ENCODE results near the gene SARDH.
A peak's percentile ranks its signal among the peaks of the same experiment; 100 is the strongest.

SARDH gene

GRCh38 chr9:133703591-133704399, 34.4 kb downstream of the SARDH start:
- no peak for DNase-seq (ENCODE audit: low read depth in 2 of 2)
- H3K4me3 ChIP-seq (replicated peaks in 1 of 2; ENCODE audit: low read depth in 2 of 2, low read length in 2 of 2) = no peak overlapping the region
- no peak for TF ChIP-seq CTCF (IDR thresholded peaks at IDR 0.05; ENCODE audit: low read depth, low read length)

GRCh38 chr9:133702798-133703590, 35.2 kb downstream of the SARDH start:
- no peak for DNase-seq (ENCODE audit: low read depth in 2 of 2)
- H3K4me3 ChIP-seq (replicated peaks in 1 of 2; ENCODE audit: low read depth in 2 of 2, low read length in 2 of 2) = peak overlapping the region in 1 of 2 donors; percentile 4

GRCh38 chr9:133701981-133702797, 36.0 kb downstream of the SARDH start:
- peak in 1 of 2 donors; percentile 79 for DNase-seq (ENCODE audit: low read depth in 2 of 2)
- peak overlapping the region in 1 of 2 donors; percentile 4 for H3K4me3 ChIP-seq (replicated peaks in 1 of 2; ENCODE audit: low read depth in 2 of 2, low read length in 2 of 2)
- no peak for TF ChIP-seq CTCF (IDR thresholded peaks at IDR 0.05; ENCODE audit: low read depth, low read length)

More at GRCh38 chr9:133702798-133703590, 35.2 kb downstream of the SARDH start:
- TF ChIP-seq CTCF (IDR thresholded peaks at IDR 0.05; ENCODE audit: low read depth, low read length) = no peak

GRCh38 chr9:133701321-133701980, 36.7 kb downstream of the SARDH start:
- DNase-seq (ENCODE audit: low read depth in 2 of 2) = no peak
- H3K4me3 ChIP-seq (replicated peaks in 1 of 2; ENCODE audit: low read depth in 2 of 2, low read length in 2 of 2) = no peak overlapping the region
- no peak for TF ChIP-seq CTCF (IDR thresholded peaks at IDR 0.05; ENCODE audit: low read depth, low read length)

GRCh38 chr9:133700819-133701320, 37.3 kb downstream of the SARDH start:
- TF ChIP-seq CTCF (IDR thresholded peaks at IDR 0.05; ENCODE audit: low read depth, low read length) = no peak
- peak in 1 of 2 donors; percentile 48 for DNase-seq (ENCODE audit: low read depth in 2 of 2)
- no peak overlapping the region for H3K4me3 ChIP-seq (replicated peaks in 1 of 2; ENCODE audit: low read depth in 2 of 2, low read length in 2 of 2)

- no peak overlapping the region for H3K4me3 ChIP-seq (replicated peaks in 1 of 2; ENCODE audit: low read depth in 2 of 2, low read length in 2 of 2)
- TF ChIP-seq CTCF (IDR thresholded peaks at IDR 0.05; ENCODE audit: low read depth, low read length) = no peak
- no peak for DNase-seq (ENCODE audit: low read depth in 2 of 2)
These were observed 38.6 kb downstream of the SARDH start for GRCh38 chr9:133699546-133699945.
